NCI-H1092 (cell line): Measurements from ENCODE around the gene ZNF33B.
"Not testable (repeated sequence)": the region's sequence is repeated elsewhere in the genome, so short reads cannot be mapped to it uniquely, and the experiment has no call there.

ENCODE experiments used
- DNase-seq: peaks from one replicate; lab custom pipeline; 2025; lab: John Stamatoyannopoulos, UW

ZNF33B gene

DNA sequence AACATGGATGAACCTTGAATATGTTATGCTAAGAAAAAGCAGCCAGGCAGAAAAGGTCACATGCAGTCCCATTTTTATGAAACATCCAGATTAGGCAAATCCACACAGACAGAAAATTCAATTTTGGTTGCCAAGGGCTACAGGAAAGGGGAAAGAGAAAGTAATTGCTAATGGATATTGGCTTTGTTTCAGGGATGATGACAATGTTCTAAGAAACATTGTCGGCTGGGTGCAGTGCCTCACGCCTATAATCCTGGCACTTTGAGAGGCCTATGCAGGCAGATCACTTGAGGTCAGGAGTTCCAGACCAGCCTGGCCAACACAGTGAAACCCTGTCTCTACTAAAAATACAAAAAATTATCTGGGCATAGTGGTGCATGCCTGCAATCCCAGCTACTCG is 23.0 kb downstream of the ZNF33B start:
- DNase-seq: no peak

DNA sequence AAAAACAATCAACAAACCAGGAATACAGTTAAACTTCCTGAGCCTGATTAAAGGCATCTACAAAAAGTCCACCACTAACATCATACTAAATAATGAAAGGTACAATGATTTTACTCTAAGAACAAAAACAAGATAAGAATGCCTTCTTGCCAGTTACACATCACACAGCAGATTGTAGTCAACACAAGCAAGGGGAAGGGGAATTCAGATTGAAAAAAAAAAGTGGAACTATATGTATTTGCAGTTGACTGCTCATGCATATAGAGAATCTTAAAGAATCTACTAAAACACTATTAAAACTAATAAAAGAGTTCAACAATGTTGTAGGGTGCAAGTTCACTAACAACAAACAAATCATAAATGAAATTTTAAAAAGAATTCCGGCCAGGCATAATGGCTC is 28.5 kb downstream of the ZNF33B start:
- DNase-seq: no peak

DNA sequence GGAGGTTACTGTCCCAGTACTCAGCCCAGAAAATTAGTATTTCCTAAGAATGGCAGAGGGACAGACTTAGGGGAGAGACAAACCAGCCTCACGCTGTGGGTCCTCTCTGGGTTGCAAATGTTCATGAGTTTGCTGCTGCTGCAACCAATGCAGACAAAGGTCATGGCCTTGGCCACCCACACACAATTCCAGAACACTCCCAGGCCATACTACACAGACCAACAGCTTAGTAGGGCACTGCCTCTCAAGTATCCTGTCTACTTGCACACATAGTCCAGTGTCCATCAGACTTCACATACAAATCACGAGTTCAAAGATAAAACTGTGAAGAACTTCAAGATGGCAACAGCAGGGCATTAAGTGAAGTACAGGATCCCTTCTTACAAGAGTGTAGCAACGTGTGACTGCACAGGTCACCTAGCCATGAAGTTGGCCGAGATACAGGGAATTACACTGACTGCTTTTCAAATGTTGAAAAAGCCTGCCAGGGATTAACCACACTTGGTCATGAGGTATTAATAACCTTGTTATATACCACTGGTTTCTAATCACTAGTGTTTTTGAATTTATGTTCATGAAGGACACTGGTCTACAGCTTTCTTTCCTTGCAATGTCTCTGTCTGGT is 40.0 kb downstream of the ZNF33B start:
- DNase-seq: no peak

DNA sequence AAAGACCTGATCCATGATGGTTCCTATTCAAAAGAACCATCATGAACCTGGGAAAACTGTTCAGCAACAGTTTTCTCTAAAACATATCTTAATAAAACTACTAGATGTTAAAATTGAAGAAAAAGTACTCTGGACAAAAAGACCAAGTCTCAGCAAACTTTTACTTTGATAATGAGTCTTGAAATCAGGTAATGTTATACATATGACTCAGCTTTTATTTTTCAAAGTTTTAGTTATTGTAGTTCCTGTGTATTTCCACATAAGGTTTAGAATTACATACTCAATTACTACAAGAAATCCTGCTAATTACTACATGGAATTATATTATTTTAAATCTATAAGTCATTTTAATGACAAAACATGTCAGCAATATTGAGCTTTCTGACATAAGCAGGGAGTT is 42.2 kb downstream of the ZNF33B start:
- no peak for DNase-seq

DNA sequence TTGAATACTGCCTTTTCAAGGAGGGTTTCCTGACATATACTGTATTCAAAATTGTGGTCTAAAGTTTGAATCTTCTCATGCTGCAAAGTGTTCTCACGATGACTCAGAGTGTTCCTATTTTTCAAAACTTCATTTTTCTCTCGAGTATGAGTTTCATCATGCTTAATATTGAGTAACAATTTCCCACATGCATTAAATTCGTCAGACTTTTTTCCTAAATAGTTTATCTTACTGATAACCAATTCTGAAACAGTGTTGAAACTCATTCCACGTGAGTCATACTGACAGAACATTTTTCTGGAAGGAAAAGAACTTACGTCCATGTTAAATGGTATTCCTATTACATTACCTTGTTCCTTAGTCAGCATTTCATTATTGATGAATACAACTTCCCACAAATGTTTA is 44.1 kb downstream of the ZNF33B start:
- no peak for DNase-seq

DNA sequence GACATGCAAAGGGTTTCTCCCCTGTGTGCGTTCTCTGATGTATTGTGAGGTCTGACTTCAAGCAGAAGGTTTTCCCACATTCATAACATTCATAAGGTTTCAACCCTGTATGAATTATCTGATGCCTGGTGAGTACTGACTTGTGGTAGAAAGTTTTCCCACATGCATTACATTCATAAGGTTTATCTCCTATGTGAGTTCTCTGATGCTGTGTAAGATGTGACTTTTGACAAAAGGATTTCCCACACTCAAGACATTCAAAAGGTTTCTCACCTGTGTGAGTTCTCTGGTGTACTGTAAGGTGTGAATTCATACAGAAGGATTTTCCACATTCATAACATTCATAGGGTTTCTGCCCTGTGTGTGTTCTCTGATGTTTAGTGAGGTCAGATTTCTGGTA is 45.1 kb downstream of the ZNF33B start:
- no peak for DNase-seq

DNA sequence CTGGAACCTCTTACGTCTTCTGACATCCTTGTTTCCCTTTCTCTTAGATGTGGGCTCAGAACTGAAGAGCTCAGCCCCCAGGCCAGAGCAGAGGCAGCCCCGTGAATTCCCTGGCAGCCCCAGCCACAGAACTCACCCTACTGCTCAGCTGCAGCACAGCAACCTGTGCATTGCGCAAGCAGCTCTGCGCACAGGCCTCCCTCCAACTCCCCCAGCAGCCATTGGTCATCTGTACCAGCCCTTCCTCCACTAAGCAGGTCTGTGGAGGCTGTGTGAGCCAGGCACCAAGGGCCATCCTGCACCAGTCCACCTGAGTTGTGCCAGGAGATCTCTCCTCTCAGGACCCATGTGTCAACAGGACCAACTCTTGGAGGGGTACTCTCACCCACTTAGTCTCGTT is 54.5 kb downstream of the ZNF33B start:
- DNase-seq: no peak

DNA sequence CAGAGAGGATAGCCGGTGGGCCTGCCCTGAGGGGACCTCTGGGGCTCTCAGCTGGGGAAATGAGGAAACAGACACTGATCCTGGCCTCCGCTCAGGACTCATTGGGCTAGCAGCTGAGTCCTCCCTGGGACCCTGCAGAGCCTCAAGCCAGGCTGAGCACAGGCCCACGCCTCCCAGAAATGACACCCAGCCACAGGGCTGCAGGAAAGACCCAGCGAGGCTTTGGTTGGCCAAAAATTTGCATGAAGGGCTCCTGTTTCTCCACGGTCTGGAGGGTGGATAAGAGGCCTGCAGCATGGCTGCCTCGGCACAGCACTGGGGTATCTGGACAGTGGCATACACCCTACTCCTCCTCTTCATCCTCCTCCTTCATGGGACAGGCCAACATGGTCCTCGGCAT is 60.4 kb downstream of the ZNF33B start:
- no peak for DNase-seq

DNA sequence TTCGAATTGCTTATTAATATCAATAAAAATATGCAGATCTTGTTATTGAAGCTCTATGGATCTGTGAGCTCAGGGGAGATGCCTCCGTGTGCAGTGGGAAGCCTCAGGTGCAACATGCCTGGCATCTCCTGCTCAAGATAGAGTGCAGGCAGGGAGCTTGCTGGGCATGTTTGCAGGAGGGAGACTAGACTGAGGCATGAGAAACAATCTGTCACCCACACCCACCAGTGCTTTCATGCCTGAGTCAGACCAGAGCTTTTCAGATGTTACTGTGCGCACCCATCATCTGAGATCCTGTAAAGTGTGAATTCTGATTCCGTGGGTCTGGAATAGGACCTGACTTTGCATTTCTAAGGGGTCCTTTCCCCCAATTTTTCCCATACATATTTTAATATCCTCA is 62.0 kb downstream of the ZNF33B start:
- no peak for DNase-seq

DNA sequence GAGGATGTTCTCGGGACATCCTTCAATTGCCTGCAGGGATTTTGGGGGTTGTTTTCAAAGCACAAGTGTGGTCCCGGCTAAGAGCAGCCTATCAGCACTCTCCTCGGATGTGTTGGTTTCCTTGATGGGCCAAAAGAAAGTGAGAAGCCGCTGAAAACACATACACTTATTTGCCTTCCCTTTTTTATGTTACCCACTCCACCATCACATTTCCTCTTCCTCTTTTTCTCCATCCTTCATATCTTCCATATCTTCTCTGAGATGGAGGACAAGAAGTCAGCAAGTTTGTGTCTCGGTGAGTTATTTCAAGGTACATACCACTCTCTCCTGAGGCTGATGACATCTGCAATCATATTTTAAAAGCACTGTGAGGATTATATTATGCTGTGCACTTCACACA is 64.0 kb downstream of the ZNF33B start:
- DNase-seq: no peak

DNA sequence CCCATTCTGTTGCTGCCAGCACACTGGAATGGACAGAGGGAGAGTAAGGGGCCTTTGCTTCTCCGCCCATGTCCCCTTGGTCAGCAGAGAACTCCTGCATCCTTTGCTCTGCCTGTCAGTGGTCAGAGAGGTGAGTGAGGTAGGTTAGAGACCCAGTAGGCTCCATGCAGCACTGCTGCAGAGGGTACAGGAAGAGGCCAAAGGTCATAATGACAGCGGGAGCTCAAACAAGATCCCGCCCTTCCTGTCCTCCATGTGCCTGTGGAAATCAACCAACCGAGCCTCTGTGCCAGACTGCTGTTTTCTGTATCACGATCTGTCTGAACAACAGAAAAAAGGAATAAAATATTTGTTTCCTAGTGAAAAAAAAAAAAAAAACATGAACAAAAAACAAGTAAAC is 81.4 kb downstream of the ZNF33B start:
- no peak for DNase-seq

DNA sequence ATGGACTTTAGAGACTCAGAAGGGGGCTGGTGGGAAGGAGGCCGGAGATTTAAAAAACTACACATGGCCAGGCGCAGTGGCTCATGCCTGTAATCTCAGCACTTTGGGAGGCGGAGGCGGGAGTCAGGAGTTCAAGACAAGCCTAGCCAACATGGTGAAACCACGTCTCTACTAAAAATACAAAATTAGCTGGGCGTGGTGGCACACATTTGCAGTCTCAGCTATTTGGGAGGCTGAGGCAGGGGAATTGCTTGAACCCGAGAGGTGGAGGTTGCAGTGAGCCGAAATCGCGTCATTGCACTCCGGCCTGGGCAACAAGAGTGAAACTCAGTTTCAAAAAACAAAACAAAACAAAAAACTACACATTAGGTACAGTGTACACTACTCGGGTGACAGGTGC is 84.8 kb downstream of the ZNF33B start:
- DNase-seq: not testable (repeated sequence)

DNA sequence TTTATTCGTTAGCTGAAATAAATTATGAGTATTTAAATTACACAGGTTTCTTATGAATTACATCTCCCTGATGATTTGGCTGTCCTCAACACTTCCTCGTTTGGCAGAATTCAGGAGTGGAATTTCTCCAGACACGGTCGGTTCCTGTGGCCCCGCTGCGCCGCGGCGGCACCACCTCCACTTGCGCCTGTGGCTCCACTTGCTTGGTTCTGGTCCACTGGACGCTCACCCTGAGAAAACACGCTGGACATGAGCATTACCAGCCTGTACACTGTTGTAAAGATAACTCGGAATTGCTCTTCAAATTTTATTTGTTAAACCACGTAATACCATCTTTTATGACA is 85.3 kb downstream of the ZNF33B start:
- no peak for DNase-seq

DNA sequence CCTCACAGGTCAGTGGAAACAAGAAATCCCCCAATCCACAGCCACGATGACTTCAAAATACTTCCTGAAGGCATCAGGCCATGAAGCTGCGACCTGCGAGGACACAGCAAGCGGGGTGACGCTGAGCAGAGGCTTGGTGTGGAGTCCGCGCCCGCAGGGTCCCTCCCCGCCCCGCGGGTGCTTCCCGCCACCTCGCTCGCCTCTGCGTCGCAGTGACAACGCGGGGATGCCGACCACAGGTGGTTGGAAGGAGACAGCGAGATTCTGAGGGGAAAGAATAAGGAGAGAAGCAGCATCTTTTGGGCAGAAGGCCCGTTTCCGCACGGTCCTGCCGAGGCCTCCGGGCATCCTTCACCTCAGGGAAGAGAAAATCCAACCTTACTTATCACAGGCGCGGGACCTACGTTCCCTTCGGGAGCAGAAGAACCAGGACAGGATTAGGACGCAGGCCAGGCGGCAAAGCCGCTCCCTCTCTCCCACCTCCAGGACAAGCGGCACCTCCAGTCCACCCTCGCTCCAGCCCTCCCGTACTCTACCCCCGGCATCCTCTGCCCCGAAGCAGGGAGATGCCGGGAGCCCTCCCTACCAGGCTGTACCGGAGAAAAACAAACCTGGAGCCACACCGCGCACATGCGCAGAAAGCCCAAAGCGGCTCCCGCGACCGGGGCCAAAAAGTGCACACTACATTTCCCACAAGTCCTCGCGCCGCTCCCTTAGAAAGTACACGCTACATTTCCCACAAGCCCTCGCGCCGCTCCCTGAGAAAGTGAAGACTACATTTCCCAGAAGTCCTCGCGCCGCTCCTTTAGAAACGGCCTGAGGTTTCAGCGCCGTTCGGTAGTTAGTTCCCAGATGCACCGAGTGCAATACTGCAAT is 85.9 kb downstream of the ZNF33B start:
- DNase-seq: peak; percentile 95

DNA sequence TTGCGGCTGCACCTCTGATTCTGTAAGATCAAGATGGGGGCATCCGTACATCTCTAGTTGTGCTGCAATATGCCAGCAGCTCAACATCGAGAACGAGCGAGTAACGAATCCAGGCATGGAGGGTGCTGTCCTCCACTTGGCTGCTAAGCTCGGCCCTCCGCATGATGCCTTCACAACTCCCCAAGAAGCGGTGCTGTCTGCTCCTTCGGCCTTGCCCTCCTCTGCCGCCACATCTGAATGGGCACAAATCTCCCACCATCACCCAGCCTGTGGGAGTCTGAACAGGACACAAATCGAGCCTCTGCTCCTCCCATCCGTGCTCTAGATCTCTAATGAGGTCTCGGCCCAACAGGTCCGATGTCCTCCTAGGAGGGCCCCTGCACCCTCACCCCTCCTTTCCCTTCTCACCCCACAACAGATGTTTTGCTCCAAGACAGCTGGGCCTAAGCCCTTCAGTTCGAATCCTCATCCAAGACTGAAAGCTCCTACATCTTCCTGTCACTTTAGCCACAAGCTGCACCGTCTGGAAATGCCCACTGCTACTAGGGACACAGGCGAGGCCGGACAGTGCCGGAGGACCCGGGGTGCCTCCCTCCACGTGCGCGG is 86.7 kb downstream of the ZNF33B start:
- no peak for DNase-seq

DNA sequence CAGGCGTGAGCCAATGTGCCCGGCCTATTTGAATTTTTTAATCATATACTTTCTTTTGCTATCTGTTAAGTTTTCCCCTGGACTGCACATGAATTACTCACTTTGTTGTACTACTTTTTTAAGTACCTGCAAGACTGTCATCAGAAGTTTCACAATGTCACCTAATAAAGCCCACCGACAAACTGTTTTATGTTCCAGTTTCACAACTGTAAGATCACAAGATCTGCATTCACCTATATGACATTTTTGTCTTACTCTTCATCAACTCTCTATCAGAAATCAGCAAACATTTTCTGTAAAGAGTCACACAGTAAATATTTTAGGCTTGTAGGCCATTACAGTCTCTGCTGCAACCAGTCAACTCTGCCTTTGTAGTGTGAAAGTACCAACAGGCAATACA is 88.5 kb downstream of the ZNF33B start:
- DNase-seq: no peak

DNA sequence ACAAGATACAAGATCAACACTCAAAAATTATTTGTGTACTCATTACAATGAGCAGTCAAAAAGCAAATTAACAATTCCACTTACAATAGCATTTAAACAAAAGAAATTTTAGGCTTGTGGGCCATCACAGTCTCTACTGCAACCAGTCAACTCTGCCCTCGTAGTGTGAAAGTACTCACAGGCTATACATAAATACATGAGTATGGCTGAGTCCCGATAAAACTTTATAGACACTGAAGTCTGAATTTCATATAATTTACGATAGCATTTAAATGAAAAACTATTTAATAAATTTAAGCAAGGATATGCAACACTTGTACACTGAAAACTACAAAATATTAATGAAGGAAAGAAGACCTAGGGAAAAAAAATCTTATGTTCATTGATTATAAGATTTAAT is 90.1 kb downstream of the ZNF33B start:
- DNase-seq: no peak

DNA sequence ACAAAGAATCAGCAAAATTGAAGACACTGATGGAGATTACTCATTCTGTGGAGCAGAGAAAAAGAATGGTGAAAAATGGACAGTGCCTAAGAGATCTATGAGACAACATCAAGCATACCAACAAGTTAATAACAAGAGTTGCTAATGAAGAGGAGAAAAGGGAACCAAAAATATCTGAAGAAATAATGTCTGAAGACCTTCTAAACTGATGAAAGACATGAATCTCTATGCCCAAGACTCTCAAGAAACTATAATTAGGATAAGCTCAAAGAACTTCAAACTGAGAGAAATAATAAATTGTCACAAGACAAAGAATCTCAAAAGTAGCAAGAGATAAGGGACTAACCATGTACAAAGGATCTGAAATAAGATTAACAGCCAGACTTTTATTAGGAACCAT is 93.4 kb downstream of the ZNF33B start:
- no peak for DNase-seq

DNA sequence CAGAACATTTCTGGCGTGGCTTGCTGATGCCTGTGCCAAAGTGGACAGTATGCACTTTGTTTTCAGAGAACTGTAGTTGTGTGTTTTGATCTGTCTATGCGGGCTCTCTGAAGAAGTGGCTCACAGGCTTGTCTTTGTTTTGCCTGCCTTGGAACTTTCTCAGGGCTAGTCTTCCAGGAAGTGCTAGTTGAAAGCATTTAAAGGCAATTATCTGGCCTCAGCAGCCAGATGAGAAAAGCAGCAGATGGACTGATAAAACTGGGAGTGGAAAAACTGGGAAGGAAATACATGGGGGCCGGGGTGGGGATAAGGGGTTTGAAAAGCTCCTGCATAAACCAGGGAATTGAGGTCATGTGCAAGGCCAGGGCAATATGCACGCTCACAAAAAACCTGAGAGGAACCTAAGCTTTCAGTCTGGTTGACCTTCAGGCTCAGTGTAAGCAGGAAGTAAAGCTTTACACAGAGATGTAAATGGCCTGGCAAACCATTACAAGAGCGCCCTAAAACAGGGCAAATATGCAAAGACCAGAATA is 94.5 kb downstream of the ZNF33B start:
- no peak for DNase-seq
